Breast epithelium (tissue), 4 donors: ENCODE data around the gene METTL5. TPM values are rescaled to one million over a fixed set of nuclear protein-coding genes. Genes with fewer than 3 reads are reported as not detected.
A peak's percentile ranks its signal among the peaks of the same experiment; 100 is the strongest.
"Not testable (repeated sequence)": the region's sequence is repeated elsewhere in the genome, so short reads cannot be mapped to it uniquely, and the experiment has no call there.

Experiments
- DNase-seq, 2 donors: peaks; one replicate each; pipeline ENCODE4 v3.0.0-alpha.2; 2019; ENCODE audit warnings: low spot score in 2 of 2
- H3K27ac ChIP-seq, 2 donors: fragments of 200-600 bp; sonication (generic) in 1 of 2; one replicate each; pipeline ENCODE4 v1.5.1; 2016 to 2019; ENCODE audit warnings: mild to moderate bottlenecking in 1 of 2
- H3K27me3 ChIP-seq, 2 donors: fragments of 200-600 bp; sonication (generic) in 1 of 2; one replicate each; pipeline versions ENCODE4 v1.5.1 to v1.6.0; 2017 to 2019; ENCODE audit warnings: control low read depth in 1 of 2, mild to moderate bottlenecking in 1 of 2
- H3K36me3 ChIP-seq: fragments of 200-600 bp; one replicate; pipeline ENCODE4 v1.5.1; 2019
- H3K4me1 ChIP-seq, 2 donors: fragments of 200-600 bp; sonication (generic); one replicate each; pipeline ENCODE4 v1.5.1; 2016 to 2019; ENCODE audit warnings: control low read depth in 1 of 2
- H3K4me3 ChIP-seq, 3 donors: fragments of 200-600 bp; sonication (generic); 1 replicate in 2 of 3; 2 replicates in 1 of 3; pipeline ENCODE4 v1.5.1; 2016 to 2019; ENCODE audit warnings: mild to moderate bottlenecking in 3 of 3, moderate library complexity in 2 of 3
- H3K9me3 ChIP-seq, 2 donors: fragments of 200-600 bp; sonication (generic) in 1 of 2; one replicate each; pipeline ENCODE4 v1.5.1; 2016 to 2019; ENCODE audit warnings: control low read depth in 1 of 2
- CTCF ChIP-seq, 3 donors: fragments of 450-650 bp; IDR thresholded peaks; one replicate each; pipeline ENCODE4 v1.5.1; 2016 to 2017; ENCODE audit warnings: antibody characterized with exemption in 3 of 3, mild to moderate bottlenecking in 3 of 3, moderate library complexity in 3 of 3
- POLR2A ChIP-seq: fragments of 450-650 bp; IDR thresholded peaks from one replicate; pipeline ENCODE4 v1.6.1; 2016; ENCODE audit warnings: antibody characterized with exemption, mild to moderate bottlenecking, moderate library complexity
- POLR2AphosphoS5 ChIP-seq, 3 donors: sonication (generic); formaldehyde crosslinking; IDR thresholded peaks; one replicate each; pipeline ENCODE4 v1.6.1; 2017; ENCODE audit warnings: antibody characterized with exemption in 3 of 3
- intact Hi-C: fragments of 100-400 bp; cut with DNase I; formaldehyde crosslinking; loops from one replicate; pipeline ENCODE4 v1.15.1; 2023; ENCODE audit warnings: low total_unique reads
- total RNA-seq, 3 donors: library from RNA; depleted of rRNA; stranded (reverse); fragments of >200 nt; gene quantifications; one replicate each; pipeline ENCODE4 v1.1.0, GENCODE V29; 2016

METTL5 gene
- total RNA-seq, 3 donors from 2014 or later: 43.6 to 75.2 (median 52.7) TPM

GRCh38 chr2:169827272-169828140, 2.8 kb upstream of the METTL5 start, which contains the start of gene UBR3:
Gene UBR3 (plus strand): TSS chr2:169827454. CDS start chr2:169827508, 54 bp downstream.
- Histone ChIP-seq H3K4me1 (peaks cover 0 to 12% of the 10 kb centered on the region in 2 donors), H3K36me3 (no peaks in the 10 kb centered on the region)
- intact Hi-C loops: no loop called here

DNA sequence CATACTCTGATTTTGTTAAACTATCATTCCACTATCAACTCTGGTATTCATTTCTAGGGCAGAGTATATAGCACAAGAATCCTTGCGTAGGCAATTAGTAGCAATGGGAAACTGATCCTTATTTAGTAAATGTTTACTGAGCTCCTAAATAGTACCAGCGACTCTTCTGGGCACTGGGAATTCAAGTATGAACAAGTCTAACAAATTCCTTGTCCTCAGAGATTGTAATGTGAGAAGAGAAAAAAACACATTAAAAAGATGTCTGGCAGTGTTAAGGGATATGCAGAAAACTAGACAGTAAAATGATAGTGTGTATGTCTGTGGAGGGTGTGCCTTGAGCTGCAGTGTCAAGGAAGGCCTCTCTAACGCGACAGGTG, 721 bp downstream of the METTL5 start:
- intact Hi-C loops: no loop called here

More at GRCh38 chr2:169827272-169828140, 2.8 kb upstream of the METTL5 start, which contains the start of gene UBR3:
- H3K27ac ChIP-seq: peak within 1 kb of the TSS; percentile 88 to 94
- TF ChIP-seq POLR2A (no peak), POLR2AphosphoS5 (IDR thresholded peaks at IDR 0.05) (peak; percentile 12 to 73 (median 12))
- H3K27me3 ChIP-seq: no peaks in the 10 kb centered on the region
- H3K4me3 ChIP-seq: peak within 1 kb of the TSS; percentile 81 to 95 (median 89)
- peak; percentile 88 to 92 for DNase-seq
- H3K9me3 ChIP-seq: no peaks in the 10 kb centered on the region

DNA sequence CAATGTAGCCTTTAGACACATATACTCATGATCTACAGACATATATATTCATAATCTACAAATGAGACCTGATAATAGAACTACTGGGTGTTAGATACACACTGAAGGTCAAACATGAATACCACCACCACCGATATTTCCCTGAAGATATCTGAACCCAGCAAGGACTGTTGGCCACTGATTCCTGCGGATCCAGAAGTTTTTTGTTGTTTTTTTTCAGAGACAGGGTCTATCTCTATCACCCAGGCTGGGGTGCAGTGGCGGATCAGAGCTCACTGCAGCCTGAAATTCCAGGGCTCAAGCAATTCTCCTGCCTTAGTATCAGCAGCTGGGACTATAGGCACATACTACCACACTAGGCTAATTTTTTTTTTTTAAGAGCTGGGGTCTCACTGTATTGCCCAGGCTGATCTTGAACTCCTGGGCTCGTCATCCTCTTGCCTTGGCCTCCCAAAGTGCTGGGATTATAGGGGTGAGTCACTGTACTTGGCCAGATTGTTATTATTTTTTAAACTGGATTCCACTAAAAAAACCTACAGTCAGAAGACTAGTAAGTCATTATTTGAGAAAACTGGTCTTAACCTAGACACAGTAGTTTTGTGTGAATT, 1.8 kb downstream of the METTL5 start:
- intact Hi-C loops: no loop called here
- peaks cover 3% of the 10 kb centered on the region for H3K36me3 ChIP-seq
- no peak overlapping the region for H3K4me3 ChIP-seq
- H3K27me3 ChIP-seq: no peaks in the 10 kb centered on the region
- H3K27ac ChIP-seq: no peak overlapping the region
- DNase-seq: no peak
- peaks cover 0 to 6% of the 10 kb centered on the region in 2 donors for H3K4me1 ChIP-seq
- TF ChIP-seq CTCF (IDR thresholded peaks at IDR 0.05): no peak
- TF ChIP-seq POLR2A: no peak
- no peak for TF ChIP-seq POLR2AphosphoS5 (IDR thresholded peaks at IDR 0.05)
- H3K9me3 ChIP-seq: no peaks in the 10 kb centered on the region

More for the DNA sequence above, 721 bp downstream of the METTL5 start:
- Histone ChIP-seq H3K4me3 (peak overlapping the region; percentile 55 to 95 (median 78)), H3K4me1 (peaks cover 0 to 10% of the 10 kb centered on the region in 2 donors), H3K27ac (peak overlapping the region; percentile 81 to 89), H3K27me3 (no peaks in the 10 kb centered on the region), H3K9me3 (no peaks in the 10 kb centered on the region), H3K36me3 (peaks cover 3% of the 10 kb centered on the region)
- TF ChIP-seq POLR2A: no peak
- TF ChIP-seq CTCF (IDR thresholded peaks at IDR 0.05): no peak
- no peak for TF ChIP-seq POLR2AphosphoS5 (IDR thresholded peaks at IDR 0.05)
- no peak for DNase-seq

GRCh38 chr2:169822036-169822435, 2.7 kb downstream of the METTL5 start:
- DNase-seq: no peak
- Histone ChIP-seq H3K36me3 (peaks cover 3% of the 10 kb centered on the region), H3K27me3 (no peaks in the 10 kb centered on the region), H3K27ac (no peak overlapping the region), H3K9me3 (no peaks in the 10 kb centered on the region), H3K4me1 (peaks cover 0 to 6% of the 10 kb centered on the region in 2 donors), H3K4me3 (no peak overlapping the region)
- TF ChIP-seq CTCF (IDR thresholded peaks at IDR 0.05): no peak
- TF ChIP-seq POLR2A: no peak
- no peak for TF ChIP-seq POLR2AphosphoS5 (IDR thresholded peaks at IDR 0.05)
- intact Hi-C loops: no loop called here

GRCh38 chr2:169820101-169820500, 4.6 kb downstream of the METTL5 start:
- intact Hi-C loops, DNase-seq, H3K4me3 ChIP-seq, H3K27me3 ChIP-seq, H3K27ac ChIP-seq, H3K4me1 ChIP-seq, H3K9me3 ChIP-seq, H3K36me3 ChIP-seq: not testable (repeated sequence)

- peaks cover 0 to 6% of the 10 kb centered on the region in 2 donors for H3K4me1 ChIP-seq
- no peak overlapping the region for H3K4me3 ChIP-seq
- no peak for DNase-seq
- intact Hi-C loops: no loop called here
- no peak for TF ChIP-seq POLR2A
- TF ChIP-seq POLR2AphosphoS5 (IDR thresholded peaks at IDR 0.05): no peak
- no peak for TF ChIP-seq CTCF (IDR thresholded peaks at IDR 0.05)
- H3K27ac ChIP-seq: peak overlapping the region in 1 of 2 donors; percentile 34
- peaks cover 3% of the 10 kb centered on the region for H3K36me3 ChIP-seq
- no peaks in the 10 kb centered on the region for H3K9me3 ChIP-seq
- H3K27me3 ChIP-seq: no peaks in the 10 kb centered on the region
Observed at GRCh38 chr2:169819106-169819505, 5.6 kb downstream of the METTL5 start.
